GM19395 (cell line): Measurements from ENCODE around the gene BANF1.
"Not testable (repeated sequence)": the region's sequence is repeated elsewhere in the genome, so short reads cannot be mapped to it uniquely, and the experiment has no call there.

Source experiments
- ATAC-seq: cut with Tn5 transposase; IDR thresholded peaks from one replicate; pipeline ENCODE4 v1.9.1; 2021; ENCODE audit warnings: mild to moderate bottlenecking, moderate library complexity; ENCODE audit not compliant: unreplicated experiment

BANF1 gene

GRCh38 chr11:66008468-66009101 is 6.3 kb downstream of the BANF1 start:
- ATAC-seq, result no peak

GRCh38 chr11:66010036-66010435 is 7.7 kb downstream of the BANF1 start:
- ATAC-seq, result not testable (repeated sequence)

- no peak for ATAC-seq
Measured at GRCh38 chr11:66011239-66011784, 9.0 kb downstream of the BANF1 start.

- ATAC-seq, result no peak
Measured at GRCh38 chr11:66011785-66012303, 9.5 kb downstream of the BANF1 start, which contains the start of gene CST6. TSS of gene CST6 (plus strand) at chr11:66012008. CDS start at chr11:66012045, 37 bp downstream.

- no peak for ATAC-seq
Measured at GRCh38 chr11:66012371-66012945, 10.2 kb downstream of the BANF1 start.

- no peak for ATAC-seq
Measured at GRCh38 chr11:66012946-66013761, 10.9 kb downstream of the BANF1 start.

- no peak for ATAC-seq
Measured at GRCh38 chr11:66013762-66014100, 11.4 kb downstream of the BANF1 start.

- no peak for ATAC-seq
Measured at GRCh38 chr11:66014804-66015453, 12.6 kb downstream of the BANF1 start.

- ATAC-seq, result no peak
Measured at GRCh38 chr11:66015454-66015881, 13.2 kb downstream of the BANF1 start.

- ATAC-seq, result no peak
Measured at GRCh38 chr11:66015936-66016792, 13.9 kb downstream of the BANF1 start.

GRCh38 chr11:66016793-66017177 is 14.5 kb downstream of the BANF1 start:
- no peak for ATAC-seq

- ATAC-seq, result no peak
Measured at GRCh38 chr11:66017321-66017720, 15.0 kb downstream of the BANF1 start.

GRCh38 chr11:66020212-66020611 is 17.9 kb downstream of the BANF1 start:
- ATAC-seq, result no peak

- ATAC-seq, result no peak
Measured at GRCh38 chr11:66020618-66021357, 18.5 kb downstream of the BANF1 start.

- no peak for ATAC-seq
Measured at GRCh38 chr11:66022401-66023185, 20.3 kb downstream of the BANF1 start.

GRCh38 chr11:66023186-66023440 is 20.8 kb downstream of the BANF1 start:
- ATAC-seq, result not testable (repeated sequence)

GRCh38 chr11:66026017-66026529 is 23.8 kb downstream of the BANF1 start, which contains the start of gene CATSPER1:
TSS of gene CATSPER1 (minus strand) at chr11:66026479. CDS start at chr11:66026379, 100 bp downstream.
- no peak for ATAC-seq

GRCh38 chr11:66032957-66033735 is 30.8 kb downstream of the BANF1 start:
- no peak for ATAC-seq
